ENCODE data around the gene TSPAN18. TPM values are rescaled to one million over a fixed set of nuclear protein-coding genes. Genes with fewer than 3 reads are reported as not detected.
A peak's percentile ranks its signal among the peaks of the same experiment; 100 is the strongest.

The TSPAN18 gene
- total RNA-seq, 1 donor from 2014 or later, result 5.2 TPM

GRCh38 chr11:44819346-44819745, 92.6 kb downstream of the TSPAN18 start:
- no peak for TF ChIP-seq CTCF (IDR thresholded peaks at IDR 0.05; ENCODE audit: insufficient read depth, low read length, poor library complexity, severe bottlenecking)
- no peaks in the 10 kb centered on the region for H3K36me3 ChIP-seq (ENCODE audit: control insufficient read depth, insufficient read depth, low read length)
- DNase-seq (ENCODE audit: low read depth), result no peak
- H3K27me3 ChIP-seq (ENCODE audit: control insufficient read depth, insufficient read depth, low read length), result no peaks in the 10 kb centered on the region
- H3K4me3 ChIP-seq (ENCODE audit: low read depth, low read length), result no peak overlapping the region

GRCh38 chr11:44822369-44822768, 95.6 kb downstream of the TSPAN18 start:
- TF ChIP-seq CTCF (IDR thresholded peaks at IDR 0.05; ENCODE audit: insufficient read depth, low read length, poor library complexity, severe bottlenecking), result no peak
- no peak overlapping the region for H3K4me3 ChIP-seq (ENCODE audit: low read depth, low read length)
- DNase-seq (ENCODE audit: low read depth), result no peak
- H3K36me3 ChIP-seq (ENCODE audit: control insufficient read depth, insufficient read depth, low read length), result no peaks in the 10 kb centered on the region
- H3K27me3 ChIP-seq (ENCODE audit: control insufficient read depth, insufficient read depth, low read length), result no peaks in the 10 kb centered on the region

- peak; percentile 10 for TF ChIP-seq CTCF (IDR thresholded peaks at IDR 0.05; ENCODE audit: insufficient read depth, low read length, poor library complexity, severe bottlenecking)
- no peak for DNase-seq (ENCODE audit: low read depth)
- Histone ChIP-seq H3K27me3 (ENCODE audit: control insufficient read depth, insufficient read depth, low read length) (no peaks in the 10 kb centered on the region), H3K36me3 (ENCODE audit: control insufficient read depth, insufficient read depth, low read length) (no peaks in the 10 kb centered on the region), H3K4me3 (ENCODE audit: low read depth, low read length) (no peak overlapping the region)
Observed at GRCh38 chr11:44823006-44823405, 96.2 kb downstream of the TSPAN18 start.

GRCh38 chr11:44823868-44824267, 97.1 kb downstream of the TSPAN18 start:
- no peak for DNase-seq (ENCODE audit: low read depth)
- Histone ChIP-seq H3K27me3 (ENCODE audit: control insufficient read depth, insufficient read depth, low read length) (no peaks in the 10 kb centered on the region), H3K4me3 (ENCODE audit: low read depth, low read length) (no peak overlapping the region), H3K36me3 (ENCODE audit: control insufficient read depth, insufficient read depth, low read length) (no peaks in the 10 kb centered on the region)
- TF ChIP-seq CTCF (IDR thresholded peaks at IDR 0.05; ENCODE audit: insufficient read depth, low read length, poor library complexity, severe bottlenecking), result no peak

- no peaks in the 10 kb centered on the region for H3K36me3 ChIP-seq (ENCODE audit: control insufficient read depth, insufficient read depth, low read length)
- H3K4me3 ChIP-seq (ENCODE audit: low read depth, low read length), result no peak overlapping the region
- TF ChIP-seq CTCF (IDR thresholded peaks at IDR 0.05; ENCODE audit: insufficient read depth, low read length, poor library complexity, severe bottlenecking), result no peak
- no peaks in the 10 kb centered on the region for H3K27me3 ChIP-seq (ENCODE audit: control insufficient read depth, insufficient read depth, low read length)
- no peak for DNase-seq (ENCODE audit: low read depth)
Observed at GRCh38 chr11:44824300-44824704, 97.5 kb downstream of the TSPAN18 start.

- H3K36me3 ChIP-seq (ENCODE audit: control insufficient read depth, insufficient read depth, low read length), result no peaks in the 10 kb centered on the region
- H3K4me3 ChIP-seq (ENCODE audit: low read depth, low read length), result no peak overlapping the region
- H3K27me3 ChIP-seq (ENCODE audit: control insufficient read depth, insufficient read depth, low read length), result no peaks in the 10 kb centered on the region
- TF ChIP-seq CTCF (IDR thresholded peaks at IDR 0.05; ENCODE audit: insufficient read depth, low read length, poor library complexity, severe bottlenecking), result no peak
- DNase-seq (ENCODE audit: low read depth), result no peak
Observed at GRCh38 chr11:44825058-44825785, 98.5 kb downstream of the TSPAN18 start.

Data from kidney epithelial cell (primary cell).